GM23248 (cell line): Measurements from ENCODE around the gene UNC5C. TPM values are rescaled to one million over a fixed set of nuclear protein-coding genes. Genes with fewer than 3 reads are reported as not detected.

ENCODE experiments used
- DNase-seq: peaks from one replicate; pipeline ENCODE4 v3.0.0-alpha.2; 2015
- H2AFZ ChIP-seq: fragments of 200-600 bp; sonication (generic); 2 replicates; pipeline ENCODE4 v1.6.1; 2016; ENCODE audit warnings: antibody characterized with exemption
- H3F3A ChIP-seq: fragments of 200-600 bp; sonication (generic); 2 replicates; pipeline ENCODE4 v1.6.1; 2016; ENCODE audit warnings: mild to moderate bottlenecking, antibody characterized with exemption, mixed run types; ENCODE audit not compliant: insufficient read depth
- H3K27ac ChIP-seq: fragments of 200-600 bp; sonication (generic); 2 replicates; pipeline ENCODE4 v1.5.1; 2016; ENCODE audit warnings: mild to moderate bottlenecking
- H3K27me3 ChIP-seq: fragments of 200-600 bp; sonication (generic); replicated peaks from 2 replicates; pipeline ENCODE4 v1.6.1; 2016; ENCODE audit warnings: mild to moderate bottlenecking; ENCODE audit not compliant: insufficient read depth
- H3K36me3 ChIP-seq: fragments of 200-600 bp; sonication (generic); 2 replicates; pipeline ENCODE4 v1.6.1; 2016; ENCODE audit warnings: low read depth, mild to moderate bottlenecking
- H3K4me1 ChIP-seq: fragments of 200-600 bp; sonication (generic); 2 replicates; pipeline ENCODE4 v1.6.1; 2016; ENCODE audit warnings: mild to moderate bottlenecking; ENCODE audit not compliant: insufficient read depth
- H3K4me2 ChIP-seq: fragments of 200-600 bp; sonication (generic); one replicate; pipeline ENCODE4 v1.6.1; 2016; ENCODE audit warnings: mild to moderate bottlenecking; ENCODE audit not compliant: unreplicated experiment
- H3K4me3 ChIP-seq: fragments of 200-600 bp; sonication (generic); 2 replicates; pipeline ENCODE4 v1.5.1; 2016; ENCODE audit warnings: mild to moderate bottlenecking
- H3K79me2 ChIP-seq: fragments of 200-600 bp; sonication (generic); 2 replicates; pipeline ENCODE4 v1.6.1; 2016; ENCODE audit warnings: mild to moderate bottlenecking; ENCODE audit not compliant: insufficient read depth
- H3K9ac ChIP-seq: fragments of 200-600 bp; sonication (generic); 2 replicates; pipeline ENCODE4 v1.6.1; 2016; ENCODE audit warnings: mild to moderate bottlenecking
- H3K9me2 ChIP-seq: fragments of 200-600 bp; sonication (generic); 2 replicates; pipeline ENCODE4 v1.6.1; 2016; ENCODE audit warnings: mixed run types, mild to moderate bottlenecking, moderate library complexity; ENCODE audit not compliant: insufficient read depth
- H3K9me3 ChIP-seq: fragments of 200-600 bp; sonication (generic); one replicate; pipeline ENCODE4 v1.6.1; 2017; ENCODE audit warnings: low read depth
- H4K20me1 ChIP-seq: fragments of 200-600 bp; sonication (generic); 2 replicates; pipeline ENCODE4 v1.6.0; 2016; ENCODE audit not compliant: insufficient read depth
- EZH2 ChIP-seq: fragments of 200-600 bp; sonication (generic); IDR thresholded peaks from 2 replicates; pipeline ENCODE4 v1.6.1; 2018; ENCODE audit warnings: antibody characterized with exemption, mild to moderate bottlenecking; ENCODE audit not compliant: insufficient read depth, poor library complexity, severe bottlenecking
- EZH2phosphoT487 ChIP-seq: fragments of 200-600 bp; sonication (generic); IDR thresholded peaks from 2 replicates; pipeline ENCODE4 v1.6.1; 2018; ENCODE audit warnings: antibody characterized with exemption, moderate library complexity, mild to moderate bottlenecking, low read depth; ENCODE audit not compliant: insufficient read depth
- WGBS, 2 experiments: methylation state at CpG; one replicate each; pipeline ENCODE4 v1.1.6; 2015 to 2017; ENCODE audit warnings: low lambda C conversion rate in 2 of 2, low coverage in 1 of 2; ENCODE audit errors: missing lambda C conversion rate in 2 of 2; 5-methylcytosine and 5-hydroxymethylcytosine counted together
- in situ Hi-C: fragments of 300-500 bp; cut with MboI; formaldehyde crosslinking; loops from 2 replicates; pipeline ENCODE4 v1.15.0; 2020
- polyA plus RNA-seq: library from polyadenylated mRNA; unstranded; fragments of >200 nt; fragmentation: Nextera tagmentation; extraction: Ambion mirVana; gene quantifications from 2 replicates; pipeline ENCODE4 v1.2.1, GENCODE V29; 2016
- total RNA-seq: library from RNA; depleted of rRNA; stranded (reverse); fragments of >200 nt; shearing (Covaris generic); gene quantifications from 2 replicates; pipeline ENCODE4 v1.2.3, GENCODE V29; 2014

UNC5C gene
- total and polyA plus RNA-seq, 2 experiments from 2014 or later: not detected

DNA sequence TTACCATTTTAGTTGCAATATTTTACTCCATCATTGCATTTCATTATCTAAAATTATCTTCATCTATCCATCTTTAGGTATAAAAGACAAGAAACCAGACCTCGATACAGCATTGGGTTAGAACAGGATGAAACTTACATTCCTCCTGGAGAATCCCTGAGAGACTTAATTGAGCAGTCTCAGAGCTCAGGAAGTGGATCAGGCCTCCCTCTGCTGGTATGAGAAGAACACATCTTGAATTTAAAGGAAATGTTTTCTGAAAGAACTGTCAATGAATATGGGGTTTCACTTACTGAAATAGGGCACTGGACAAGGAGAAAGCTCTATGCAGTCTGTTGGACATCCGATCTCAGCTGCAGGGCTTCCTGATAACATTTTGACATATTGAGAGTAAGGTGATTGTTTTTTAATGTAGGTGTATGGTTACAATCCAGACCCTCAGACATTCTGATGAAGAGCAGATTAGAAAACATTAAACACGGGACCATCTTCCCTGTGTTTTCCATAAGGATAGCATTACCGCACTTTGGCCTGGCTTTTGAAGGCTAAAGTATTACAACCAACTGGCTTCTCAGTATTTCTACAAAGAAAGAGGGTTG is 423.8 kb downstream of the UNC5C start:
- H2AFZ ChIP-seq: no peak overlapping the region
- no peak overlapping the region for H3K9ac ChIP-seq
- H3K9me3 ChIP-seq: no peaks in the 10 kb centered on the region
- H4K20me1 ChIP-seq: no peaks in the 10 kb centered on the region
- peaks cover 8% of the 10 kb centered on the region for H3K4me1 ChIP-seq
- H3K4me3 ChIP-seq: no peak overlapping the region
- no peak overlapping the region for H3K27ac ChIP-seq
- no peak overlapping the region for H3K4me2 ChIP-seq
- in situ Hi-C loops: loop anchor here (25.0 kb wide), 1 partner anchor 713 kb away; no protein-coding TSS in a partner anchor
- H3K9me2 ChIP-seq: no peaks in the 10 kb centered on the region
- 51 to 65% methylated on average over 4 of the region's 4 CpGs for WGBS, 2 experiments
- no peaks in the 10 kb centered on the region for H3K36me3 ChIP-seq
- no peaks in the 10 kb centered on the region for H3K79me2 ChIP-seq
- peaks cover 14% of the 10 kb centered on the region for H3F3A ChIP-seq
- H3K27me3 ChIP-seq: no peaks in the 10 kb centered on the region
- peak; percentile 82 for DNase-seq
- no peak for TF ChIP-seq EZH2
- no peak for TF ChIP-seq EZH2phosphoT487

- no peak for DNase-seq
- Histone ChIP-seq H3K36me3 (no peaks in the 10 kb centered on the region), H3K9ac (no peak overlapping the region), H3K4me3 (no peak overlapping the region), H2AFZ (no peak overlapping the region), H3K27ac (no peak overlapping the region), H3F3A (no peaks in the 10 kb centered on the region), H3K4me1 (no peaks in the 10 kb centered on the region), H3K79me2 (no peaks in the 10 kb centered on the region), H3K4me2 (no peak overlapping the region), H3K27me3 (no peaks in the 10 kb centered on the region), H3K9me2 (no peaks in the 10 kb centered on the region), H3K9me3 (no peaks in the 10 kb centered on the region), H4K20me1 (no peaks in the 10 kb centered on the region)
- in situ Hi-C loops: loop anchor here (25.0 kb wide), 1 partner anchor 710 kb away; no protein-coding TSS in a partner anchor
- 72 to 81% methylated on average over 9 of the region's 9 CpGs for WGBS, 2 experiments
- TF ChIP-seq EZH2 (no peak), EZH2phosphoT487 (no peak)
Observed at GRCh38 chr4:95122001-95122400, 426.8 kb downstream of the UNC5C start.

GRCh38 chr4:95120456-95120855 is 428.3 kb downstream of the UNC5C start:
- WGBS, 2 experiments: 99 to 100% methylated on average over 2 of the region's 2 CpGs
- H4K20me1 ChIP-seq: no peaks in the 10 kb centered on the region
- H3K27ac ChIP-seq: no peak overlapping the region
- H3K79me2 ChIP-seq: no peaks in the 10 kb centered on the region
- no peaks in the 10 kb centered on the region for H3K9me3 ChIP-seq
- TF ChIP-seq EZH2 (no peak), EZH2phosphoT487 (no peak)
- no peak overlapping the region for H3K9ac ChIP-seq
- no peak overlapping the region for H2AFZ ChIP-seq
- no peaks in the 10 kb centered on the region for H3F3A ChIP-seq
- H3K4me2 ChIP-seq: no peak overlapping the region
- H3K27me3 ChIP-seq: no peaks in the 10 kb centered on the region
- no peaks in the 10 kb centered on the region for H3K4me1 ChIP-seq
- in situ Hi-C loops: loop anchor here (25.0 kb wide), 1 partner anchor 708 kb away; no protein-coding TSS in a partner anchor
- no peak for DNase-seq
- H3K36me3 ChIP-seq: no peaks in the 10 kb centered on the region
- no peak overlapping the region for H3K4me3 ChIP-seq
- no peaks in the 10 kb centered on the region for H3K9me2 ChIP-seq

DNA sequence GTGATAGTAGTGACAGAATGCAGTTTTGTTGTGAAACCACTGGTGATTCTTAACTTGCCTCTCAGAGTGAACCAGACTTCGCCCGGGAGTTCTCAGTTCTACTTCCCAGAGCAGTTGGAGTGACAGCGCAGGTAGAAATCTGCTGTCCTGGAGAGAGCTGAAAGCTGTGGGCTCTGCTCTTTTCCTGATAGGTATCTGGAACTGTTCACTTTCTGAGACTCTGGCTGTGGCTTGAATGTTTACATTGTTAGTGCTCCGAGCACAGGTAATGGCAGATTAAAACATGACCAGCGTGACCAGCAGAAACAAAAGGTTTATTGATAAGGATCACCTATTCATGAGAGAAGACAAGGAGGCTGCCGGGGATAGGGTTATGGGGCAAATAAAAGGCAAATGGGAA is 430.3 kb downstream of the UNC5C start:
- no peak overlapping the region for H3K4me2 ChIP-seq
- TF ChIP-seq EZH2 (no peak), EZH2phosphoT487 (no peak)
- no peaks in the 10 kb centered on the region for H3K27me3 ChIP-seq
- no peaks in the 10 kb centered on the region for H3K9me2 ChIP-seq
- no peak for DNase-seq
- no peaks in the 10 kb centered on the region for H3K36me3 ChIP-seq
- no peak overlapping the region for H3K27ac ChIP-seq
- no peaks in the 10 kb centered on the region for H3K4me1 ChIP-seq
- H3K4me3 ChIP-seq: no peak overlapping the region
- no peaks in the 10 kb centered on the region for H3F3A ChIP-seq
- H2AFZ ChIP-seq: no peak overlapping the region
- H4K20me1 ChIP-seq: no peaks in the 10 kb centered on the region
- 84 to 89% methylated on average over 6 of the region's 6 CpGs for WGBS, 2 experiments
- H3K79me2 ChIP-seq: no peaks in the 10 kb centered on the region
- no peak overlapping the region for H3K9ac ChIP-seq
- H3K9me3 ChIP-seq: no peaks in the 10 kb centered on the region
- in situ Hi-C loops: loop anchor here (25.0 kb wide), 1 partner anchor 706 kb away; no protein-coding TSS in a partner anchor
